Measurements from ENCODE around the gene HDAC11. TPM values are rescaled to one million over a fixed set of nuclear protein-coding genes. Genes with fewer than 3 reads are reported as not detected.

The HDAC11 gene
- total and polyA plus RNA-seq, 2 of the 13 experiments (the other 11 are each of a cell fraction or from before 2014, with no cell fraction given): 13.7 to 33.1 TPM

- TF ChIP-seq PREB (CRISPR knock-in tag; IDR thresholded peaks at IDR 0.05) (no peak), KAT2B (IDR thresholded peaks at IDR 0.05; ENCODE audit: borderline replicate concordance, low read depth, low read length) (no peak), SNAPC5 (CRISPR knock-in tag; IDR thresholded peaks at IDR 0.05; ENCODE audit: borderline replicate concordance) (no peak), MXI1 (IDR thresholded peaks at IDR 0.05; ENCODE audit: borderline replicate concordance, low read depth, low read length) (peak; percentile 93; the same call in 2 of the 3 replicates), FOSL2 (CRISPR knock-in tag; IDR thresholded peaks at IDR 0.05) (peak; percentile 69), ARID2 (CRISPR knock-in tag; IDR thresholded peaks at IDR 0.05; ENCODE audit: borderline replicate concordance) (no peak), FUBP1 (CRISPR knock-in tag; IDR thresholded peaks at IDR 0.05; ENCODE audit: borderline replicate concordance) (no peak), KLF13 (CRISPR knock-in tag; IDR thresholded peaks at IDR 0.05) (no peak), NBN (conservative IDR thresholded peaks at IDR 0.05) (no peak), HOXA5 (CRISPR knock-in tag; IDR thresholded peaks at IDR 0.05) (peak; percentile 53; the same call in 1 of the 2 replicates), ZMYM3 (CRISPR knock-in tag; IDR thresholded peaks at IDR 0.05) (peak; percentile 85; the same call in 1 of the 2 replicates), TGIF2 (CRISPR knock-in tag; IDR thresholded peaks at IDR 0.05) (peak; percentile 76; the same call in 1 of the 2 replicates), ARHGAP35 (CRISPR knock-in tag; IDR thresholded peaks at IDR 0.05; ENCODE audit: borderline replicate concordance) (no peak), ZNF766 (CRISPR knock-in tag; IDR thresholded peaks at IDR 0.05; ENCODE audit: borderline replicate concordance) (no peak), ATF4 (CRISPR knock-in tag; IDR thresholded peaks at IDR 0.05) (0 out of 4 replicates have a peak, but pooled peaks of 1 of the 2 experiments have one; percentile 50), ZNF557 (CRISPR knock-in tag; IDR thresholded peaks at IDR 0.05) (no peak), KLF16 (CRISPR knock-in tag; IDR thresholded peaks at IDR 0.05) (peak in 1 of 2 experiments; percentile 91; a peak in 2 of 4 replicates), ZNF782 (CRISPR knock-in tag; IDR thresholded peaks at IDR 0.05; ENCODE audit: borderline replicate concordance) (no peak), DR1 (CRISPR knock-in tag; IDR thresholded peaks at IDR 0.05) (no peak; the same call in 1 of the 2 replicates), GPN1 (CRISPR knock-in tag; IDR thresholded peaks at IDR 0.05; ENCODE audit: borderline replicate concordance) (no peak), ZNF629 (CRISPR knock-in tag; conservative IDR thresholded peaks at IDR 0.05) (no peak; the same call in 1 of the 2 replicates), ZNF709 (CRISPR knock-in tag; IDR thresholded peaks at IDR 0.05) (peak; percentile 40; the same call in 1 of the 2 replicates), SAFB2 (CRISPR knock-in tag; IDR thresholded peaks at IDR 0.05; ENCODE audit: borderline replicate concordance, low read depth) (no peak), IKZF1 (IDR thresholded peaks at IDR 0.05) (no peak)
Observed at GRCh38 chr3:13461169-13462124, 18.7 kb upstream of the HDAC11 start (continued).

Measured in HepG2 (cell line).